WERI-Rb-1 (cell line): ENCODE measurements around the gene USP38.
A peak's percentile ranks its signal among the peaks of the same experiment; 100 is the strongest.
"Not testable (repeated sequence)": the region's sequence is repeated elsewhere in the genome, so short reads cannot be mapped to it uniquely, and the experiment has no call there.

ENCODE experiments used
- DNase-seq: peaks from one replicate; pipeline ENCODE4 v3.0.0-alpha.2; 2020
- H3K27ac ChIP-seq: fragments of 250-450 bp; sonication (Bioruptor Pico); 2 replicates; pipeline ENCODE4 v1.5.1; 2020; ENCODE audit warnings: mild to moderate bottlenecking, moderate library complexity
- H3K27me3 ChIP-seq: fragments of 250-450 bp; sonication (Bioruptor Pico); 2 replicates; pipeline ENCODE4 v1.5.1; 2021; ENCODE audit warnings: mild to moderate bottlenecking, low read depth, moderate library complexity; ENCODE audit not compliant: insufficient read depth, severe bottlenecking
- H3K36me3 ChIP-seq: fragments of 250-450 bp; sonication (Bioruptor Pico); 2 replicates; pipeline ENCODE4 v1.5.1; 2020; ENCODE audit warnings: mild to moderate bottlenecking, moderate library complexity
- H3K4me3 ChIP-seq: 2 replicates; pipeline ENCODE4 v1.5.1; 2011; ENCODE audit warnings: low read depth, mild to moderate bottlenecking, control low read depth, low read length
- H3K9me3 ChIP-seq: fragments of 250-450 bp; sonication (Bioruptor Pico); 2 replicates; pipeline ENCODE4 v1.5.1; 2021; ENCODE audit warnings: mild to moderate bottlenecking, moderate library complexity; ENCODE audit not compliant: severe bottlenecking
- TF ChIP-seq, protein P1 (sequence below): IDR thresholded peaks from 2 replicates; pipeline ENCODE4 v1.5.1; 2011; ENCODE audit warnings: low read depth, mild to moderate bottlenecking, control low read depth, inconsistent platforms, low read length

The USP38 gene

DNA sequence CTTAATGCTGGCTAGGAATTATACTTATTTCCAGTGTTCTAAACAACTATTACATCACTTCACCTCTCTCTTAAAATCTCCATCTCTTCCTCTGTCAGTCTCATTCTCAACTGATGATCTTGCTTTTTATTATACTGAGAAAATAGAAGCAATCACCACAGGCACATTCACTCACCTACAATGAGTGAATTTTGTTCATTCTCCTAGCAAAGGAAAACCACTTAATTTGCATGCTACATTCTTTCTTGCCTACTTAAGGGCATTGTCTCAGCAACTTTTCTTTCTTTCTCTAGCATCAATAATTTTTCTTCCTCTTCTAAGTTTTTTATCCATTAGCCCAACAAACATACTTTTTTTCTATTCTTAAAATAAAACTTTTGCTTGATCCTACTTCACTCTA, 21.1 kb upstream of the USP38 start:
- no peak for DNase-seq
- Histone ChIP-seq H3K9me3 (peaks cover 5% of the 10 kb centered on the region), H3K27me3 (no peaks in the 10 kb centered on the region), H3K36me3 (no peaks in the 10 kb centered on the region), H3K4me3 (no peak overlapping the region), H3K27ac (no peak overlapping the region)
- TF ChIP-seq, protein P1, sequence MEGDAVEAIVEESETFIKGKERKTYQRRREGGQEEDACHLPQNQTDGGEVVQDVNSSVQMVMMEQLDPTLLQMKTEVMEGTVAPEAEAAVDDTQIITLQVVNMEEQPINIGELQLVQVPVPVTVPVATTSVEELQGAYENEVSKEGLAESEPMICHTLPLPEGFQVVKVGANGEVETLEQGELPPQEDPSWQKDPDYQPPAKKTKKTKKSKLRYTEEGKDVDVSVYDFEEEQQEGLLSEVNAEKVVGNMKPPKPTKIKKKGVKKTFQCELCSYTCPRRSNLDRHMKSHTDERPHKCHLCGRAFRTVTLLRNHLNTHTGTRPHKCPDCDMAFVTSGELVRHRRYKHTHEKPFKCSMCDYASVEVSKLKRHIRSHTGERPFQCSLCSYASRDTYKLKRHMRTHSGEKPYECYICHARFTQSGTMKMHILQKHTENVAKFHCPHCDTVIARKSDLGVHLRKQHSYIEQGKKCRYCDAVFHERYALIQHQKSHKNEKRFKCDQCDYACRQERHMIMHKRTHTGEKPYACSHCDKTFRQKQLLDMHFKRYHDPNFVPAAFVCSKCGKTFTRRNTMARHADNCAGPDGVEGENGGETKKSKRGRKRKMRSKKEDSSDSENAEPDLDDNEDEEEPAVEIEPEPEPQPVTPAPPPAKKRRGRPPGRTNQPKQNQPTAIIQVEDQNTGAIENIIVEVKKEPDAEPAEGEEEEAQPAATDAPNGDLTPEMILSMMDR = no peak

DNA sequence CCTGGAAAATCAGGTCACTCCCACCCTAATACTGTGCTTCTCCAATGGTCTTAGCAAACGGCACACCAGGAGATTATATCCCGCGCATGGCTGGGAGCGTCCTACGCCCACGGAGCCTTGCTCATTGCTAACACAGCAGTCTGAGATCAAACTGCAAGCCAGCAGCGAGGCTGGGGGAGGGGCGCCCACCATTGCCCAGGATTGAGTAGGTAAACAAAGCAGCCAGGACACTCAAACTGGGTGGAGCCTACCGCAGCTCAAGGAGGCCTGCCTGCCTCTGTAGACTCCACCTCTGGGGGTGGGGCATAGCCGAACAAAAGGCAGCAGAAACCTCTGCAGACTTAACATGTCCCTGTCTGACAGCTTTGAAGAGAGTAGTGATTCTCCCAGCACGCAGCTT, 18.0 kb upstream of the USP38 start:
- H3K27me3 ChIP-seq, DNase-seq, H3K9me3 ChIP-seq, H3K27ac ChIP-seq, H3K36me3 ChIP-seq, H3K4me3 ChIP-seq: not testable (repeated sequence)

DNA sequence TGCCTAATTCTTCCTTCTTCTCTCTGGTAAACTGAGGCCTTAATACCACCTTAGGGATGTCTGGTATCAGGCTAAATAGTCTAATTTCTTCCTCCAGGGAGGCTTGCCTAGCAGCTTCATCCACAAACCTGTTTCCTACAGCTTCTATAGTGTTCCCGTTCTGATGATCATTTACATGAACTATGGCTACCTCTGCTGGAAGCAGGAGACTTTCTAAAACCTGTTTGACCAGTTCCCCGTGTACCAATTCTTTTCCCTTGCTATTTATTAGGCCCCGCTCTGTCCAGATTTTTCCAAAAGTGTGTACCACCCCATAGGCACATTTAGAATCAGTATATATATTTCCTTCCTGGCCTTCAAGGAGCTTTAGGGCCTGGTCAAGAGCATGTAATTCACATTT, 5.8 kb upstream of the USP38 start:
- no peaks in the 10 kb centered on the region for H3K36me3 ChIP-seq
- H3K9me3 ChIP-seq = peaks cover 4% of the 10 kb centered on the region
- TF ChIP-seq, protein P1 = no peak
- no peak for DNase-seq
- H3K27me3 ChIP-seq = no peaks in the 10 kb centered on the region
- no peak overlapping the region for H3K27ac ChIP-seq
- no peak overlapping the region for H3K4me3 ChIP-seq

DNA sequence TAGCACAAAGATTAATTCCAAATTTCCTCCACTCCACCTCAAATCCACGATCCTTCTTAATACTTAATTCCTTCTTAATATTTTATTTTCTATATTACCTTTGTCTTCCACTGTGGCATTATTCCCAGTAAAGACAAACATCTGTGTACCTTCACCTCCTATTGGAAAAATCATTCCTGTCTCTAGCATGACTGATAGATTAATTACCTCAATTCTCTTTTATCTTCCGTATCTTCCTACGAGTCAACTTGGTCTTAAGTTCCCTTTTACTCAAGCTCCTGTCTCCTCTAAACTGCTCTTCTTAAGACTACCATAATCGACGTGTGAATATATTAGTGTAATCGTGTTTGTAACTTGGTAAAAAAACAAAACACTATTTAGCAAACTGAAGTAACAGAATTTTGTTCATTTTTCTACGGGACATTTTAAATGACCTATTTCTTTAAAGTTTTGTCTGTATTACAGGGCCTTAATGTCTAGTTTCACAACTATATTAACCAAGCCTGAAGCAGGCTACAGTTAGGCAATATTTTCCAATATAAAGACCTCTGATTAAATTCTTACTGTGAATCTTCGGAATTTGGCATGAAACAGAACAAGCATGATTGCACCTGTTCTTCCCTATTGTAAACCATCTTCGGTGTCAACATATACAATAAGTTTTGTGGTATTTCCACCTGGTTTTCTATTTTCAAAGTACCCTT, 1.1 kb upstream of the USP38 start:
- Histone ChIP-seq H3K27ac (peak overlapping the region; percentile 95), H3K27me3 (no peaks in the 10 kb centered on the region), H3K4me3 (peak overlapping the region; percentile 80), H3K36me3 (peaks cover 15% of the 10 kb centered on the region), H3K9me3 (no peaks in the 10 kb centered on the region)
- DNase-seq = no peak
- TF ChIP-seq, protein P1 = no peak

DNA sequence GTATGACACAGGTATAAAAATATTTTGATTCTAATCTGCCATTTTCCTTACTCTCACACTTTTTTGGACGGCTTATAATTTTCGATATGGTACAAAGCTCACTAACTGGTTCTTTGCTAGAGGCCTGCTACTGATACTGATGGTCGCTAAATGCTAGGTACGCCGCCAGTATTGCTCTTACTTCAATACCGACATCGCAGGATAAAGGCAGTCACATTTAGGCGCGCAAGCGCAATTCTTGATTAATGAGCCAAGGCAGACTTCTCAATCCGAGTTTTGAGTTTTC, 557 bp upstream of the USP38 start:
- no peak for DNase-seq
- H3K27me3 ChIP-seq = no peaks in the 10 kb centered on the region
- peak overlapping the region; percentile 80 for H3K4me3 ChIP-seq

DNA sequence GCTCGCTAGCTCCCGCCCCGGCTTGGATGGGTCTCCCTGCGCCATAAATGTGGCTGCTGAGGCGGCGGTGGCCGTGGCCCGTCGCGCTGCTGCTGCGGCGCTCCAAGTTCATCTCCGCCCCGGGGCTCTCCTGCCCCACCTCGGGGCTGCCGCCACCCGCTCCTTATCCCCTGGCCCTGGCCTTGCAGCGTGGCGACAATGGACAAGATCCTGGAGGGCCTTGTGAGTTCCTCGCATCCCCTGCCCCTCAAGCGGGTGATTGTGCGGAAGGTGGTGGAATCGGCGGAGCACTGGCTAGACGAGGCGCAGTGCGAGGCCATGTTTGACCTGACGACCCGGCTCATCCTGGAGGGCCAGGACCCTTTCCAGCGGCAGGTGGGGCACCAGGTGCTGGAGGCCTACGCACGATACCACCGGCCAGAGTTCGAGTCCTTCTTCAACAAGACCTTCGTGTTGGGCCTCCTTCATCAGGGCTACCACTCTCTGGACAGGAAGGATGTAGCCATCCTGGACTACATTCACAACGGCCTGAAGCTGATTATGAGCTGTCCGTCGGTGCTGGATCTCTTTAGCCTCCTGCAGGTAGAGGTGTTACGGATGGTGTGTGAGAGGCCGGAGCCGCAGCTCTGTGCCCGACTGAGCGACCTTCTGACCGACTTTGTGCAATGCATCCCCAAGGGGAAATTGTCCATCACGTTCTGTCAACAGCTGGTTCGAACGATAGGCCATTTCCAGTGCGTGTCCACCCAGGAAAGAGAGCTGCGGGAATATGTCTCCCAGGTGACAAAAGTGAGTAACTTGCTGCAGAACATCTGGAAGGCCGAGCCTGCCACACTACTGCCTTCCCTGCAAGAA, 763 bp downstream of the USP38 start:
- TF ChIP-seq, protein P1 = no peak
- Histone ChIP-seq H3K27me3 (no peaks in the 10 kb centered on the region), H3K36me3 (peaks cover 33% of the 10 kb centered on the region), H3K9me3 (no peaks in the 10 kb centered on the region), H3K27ac (peak overlapping the region; percentile 95), H3K4me3 (peak overlapping the region; percentile 80)
- DNase-seq = no peak

More for the DNA sequence above, 557 bp upstream of the USP38 start:
- Histone ChIP-seq H3K36me3 (peaks cover 19% of the 10 kb centered on the region), H3K27ac (peak overlapping the region; percentile 95), H3K9me3 (no peaks in the 10 kb centered on the region)
- TF ChIP-seq, protein P1 = no peak
